HL-60 (cell line): ENCODE results near the gene CHCHD1.

Source experiments
- DNase-seq, 2 experiments: peaks; one replicate each; pipeline ENCODE4 v3.0.0-alpha.2; 2010 to 2020; ENCODE audit warnings: low read depth in 1 of 2, low spot score in 1 of 2
- H3K27ac ChIP-seq: fragments of 250-450 bp; sonication (Bioruptor Pico); replicated peaks from 2 replicates; pipeline ENCODE4 v1.5.1; 2020; ENCODE audit warnings: mild to moderate bottlenecking, moderate library complexity
- H3K27me3 ChIP-seq: fragments of 250-450 bp; sonication (Bioruptor Pico); 2 replicates; pipeline ENCODE4 v1.5.1; 2021; ENCODE audit warnings: mild to moderate bottlenecking, moderate library complexity; ENCODE audit not compliant: insufficient read depth, poor library complexity, severe bottlenecking
- H3K4me3 ChIP-seq: replicated peaks from 2 replicates; pipeline ENCODE4 v1.5.1; 2011; ENCODE audit warnings: mild to moderate bottlenecking, control low read depth, low read length; ENCODE audit not compliant: insufficient read depth
- CTCF ChIP-seq: IDR thresholded peaks from one replicate; pipeline ENCODE4 v1.5.1; 2011; ENCODE audit warnings: low read length, control low read depth, inconsistent platforms; ENCODE audit not compliant: insufficient read depth
- GABPA ChIP-seq: IDR thresholded peaks from 2 replicates; pipeline ENCODE4 v1.6.1; 2012; ENCODE audit warnings: low read depth
- POLR2AphosphoS5 ChIP-seq: IDR thresholded peaks from 2 replicates; pipeline ENCODE4 v1.6.1; 2012; ENCODE audit warnings: low read depth
- REST ChIP-seq: IDR thresholded peaks from 2 replicates; pipeline ENCODE4 v1.6.1; 2012; ENCODE audit warnings: low read depth; ENCODE audit not compliant: insufficient replicate concordance
- SPI1 ChIP-seq: IDR thresholded peaks from 2 replicates; pipeline ENCODE4 v1.6.1; 2012; ENCODE audit warnings: low read depth, mild to moderate bottlenecking, borderline replicate concordance

CHCHD1 gene

GRCh38 chr10:73743327-73743904 lies 38.4 kb upstream of the CHCHD1 start:
- TF ChIP-seq SPI1 (no peak), CTCF (no peak), REST (no peak), POLR2AphosphoS5 (no peak), GABPA (no peak)
- H3K27me3 ChIP-seq = no peaks in the 10 kb centered on the region
- no peak for DNase-seq

DNA sequence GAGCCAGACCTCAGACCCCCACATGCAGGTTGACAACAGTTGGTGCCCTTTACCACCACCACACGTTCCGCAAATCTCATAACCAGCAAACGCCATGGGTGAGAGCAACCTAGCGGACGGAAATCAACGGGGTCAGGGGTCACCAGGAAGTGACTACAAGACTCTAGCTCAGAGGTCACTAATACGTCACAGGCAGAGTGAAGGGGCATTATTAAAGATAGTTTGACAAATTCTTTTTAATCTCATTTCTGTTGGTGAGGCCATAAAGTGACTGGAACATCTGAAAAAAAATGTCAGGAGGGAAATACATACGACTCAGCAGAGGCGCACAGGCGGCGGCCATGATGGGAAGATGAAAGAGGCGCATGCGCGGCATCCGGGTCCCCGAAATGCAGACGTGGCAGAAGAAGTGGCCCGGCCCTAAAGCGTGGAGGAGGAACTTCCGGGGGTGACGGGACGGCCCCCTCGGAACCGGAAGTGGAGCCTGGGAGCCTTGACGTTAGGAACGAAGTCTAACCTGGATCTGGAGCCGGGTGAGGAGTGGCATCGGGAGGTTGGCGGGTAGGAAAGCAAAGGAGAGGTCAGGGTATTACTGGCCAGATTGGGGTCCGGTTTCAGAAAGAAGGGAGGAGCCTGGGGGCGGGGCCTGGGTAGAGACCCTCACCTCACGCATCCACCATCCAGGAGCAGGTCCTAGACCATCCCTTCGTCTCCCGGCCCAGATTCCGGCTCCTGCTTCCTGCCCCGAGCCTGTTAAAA lies 37.8 kb upstream of the CHCHD1 start, which contains the start of gene SEC24C:
Gene SEC24C, plus strand, starts transcription at position 468 of the 759 bp plus-strand sequence. CDS start 2,461 bp downstream, outside the sequence.
- peak within 1 kb of the TSS; percentile 100 for H3K4me3 ChIP-seq
- H3K27ac ChIP-seq = peak within 1 kb of the TSS; percentile 93
- H3K27me3 ChIP-seq = no peaks in the 10 kb centered on the region
- TF ChIP-seq GABPA (peak; percentile 93), POLR2AphosphoS5 (peak; percentile 88), CTCF (no peak), SPI1 (no peak), REST (peak; percentile 77)
- peak; percentile 93 to 97 for DNase-seq

More at GRCh38 chr10:73743327-73743904, 38.4 kb upstream of the CHCHD1 start:
- Histone ChIP-seq H3K27ac (peak overlapping the region; percentile 93), H3K4me3 (peak overlapping the region; percentile 100)

- peak in 1 of 2 experiments; percentile 65 for DNase-seq
- Histone ChIP-seq H3K27ac (peak overlapping the region; percentile 93), H3K4me3 (peak overlapping the region; percentile 100), H3K27me3 (no peaks in the 10 kb centered on the region)
- TF ChIP-seq POLR2AphosphoS5 = no peak
- no peak for TF ChIP-seq REST
These were observed 37.2 kb upstream of the CHCHD1 start for GRCh38 chr10:73744664-73744975.
